ENCODE data around the gene RPAIN. TPM values are rescaled to one million over a fixed set of nuclear protein-coding genes. Genes with fewer than 3 reads are reported as not detected.

The RPAIN gene
- total RNA-seq, 1 donor from 2014 or later, result 121 TPM

- no peak overlapping the region for H3K4me3 Mint-ChIP-seq
- H3K27me3 Mint-ChIP-seq (ENCODE audit: insufficient read depth, low read depth), result peaks cover 2% of the 10 kb centered on the region
- H3K4me1 Mint-ChIP-seq, result no peaks in the 10 kb centered on the region
- Histone ChIP-seq H3K9ac (no peak overlapping the region), H3K4me1 (no peaks in the 10 kb centered on the region), H3K4me3 (no peak overlapping the region), H3K79me2 (ENCODE audit: low read depth) (no peaks in the 10 kb centered on the region), H4K20me1 (ENCODE audit: low read depth) (no peaks in the 10 kb centered on the region), H3K36me3 (peaks cover 8% of the 10 kb centered on the region), H3K9me3 (ENCODE audit: low read depth) (no peaks in the 10 kb centered on the region), H3F3A (ENCODE audit: low read depth) (peaks cover 5% of the 10 kb centered on the region), H3K27me3 (no peaks in the 10 kb centered on the region), H3K4me2 (no peak overlapping the region), H2AFZ (replicated peaks) (no peak overlapping the region), H3K27ac (no peak overlapping the region)
- H3K36me3 Mint-ChIP-seq, result peaks cover 22% of the 10 kb centered on the region
- H3K27ac Mint-ChIP-seq, result no peak overlapping the region
- H3K9me3 Mint-ChIP-seq, result no peaks in the 10 kb centered on the region
- no peak for TF ChIP-seq EZH2phosphoT487 (IDR thresholded peaks at IDR 0.05)
- no peak for TF ChIP-seq EZH2 (IDR thresholded peaks at IDR 0.05)
- no peak for TF ChIP-seq CTCF (IDR thresholded peaks at IDR 0.05)
- DNase-seq (ENCODE audit: low spot score), result no peak
Observed at GRCh38 chr17:5446786-5447185, 26.8 kb downstream of the RPAIN start.

- H3K9me3 Mint-ChIP-seq, result no peaks in the 10 kb centered on the region
- Histone ChIP-seq H3K79me2 (ENCODE audit: low read depth) (peaks cover 70% of the 10 kb centered on the region), H3K27me3 (no peaks in the 10 kb centered on the region), H3K36me3 (no peaks in the 10 kb centered on the region), H3F3A (ENCODE audit: low read depth) (peaks cover 11% of the 10 kb centered on the region), H3K4me2 (no peak overlapping the region), H2AFZ (replicated peaks) (no peak overlapping the region), H3K9ac (no peak overlapping the region), H3K27ac (no peak overlapping the region), H3K9me3 (ENCODE audit: low read depth) (no peaks in the 10 kb centered on the region), H3K4me3 (no peak overlapping the region), H3K4me1 (peaks cover 12% of the 10 kb centered on the region), H4K20me1 (ENCODE audit: low read depth) (peaks cover 22% of the 10 kb centered on the region)
- no peak for DNase-seq (ENCODE audit: low spot score)
- no peak overlapping the region for H3K4me3 Mint-ChIP-seq
- peaks cover 4% of the 10 kb centered on the region for H3K36me3 Mint-ChIP-seq
- TF ChIP-seq EZH2 (IDR thresholded peaks at IDR 0.05), result no peak
- TF ChIP-seq EZH2phosphoT487 (IDR thresholded peaks at IDR 0.05), result no peak
- TF ChIP-seq CTCF (IDR thresholded peaks at IDR 0.05), result no peak
- H3K27me3 Mint-ChIP-seq (ENCODE audit: insufficient read depth, low read depth), result peaks cover 6% of the 10 kb centered on the region
- peaks cover 21% of the 10 kb centered on the region for H3K4me1 Mint-ChIP-seq
- peak overlapping the region; percentile 24 for H3K27ac Mint-ChIP-seq
Observed at GRCh38 chr17:5464717-5465507, 44.9 kb downstream of the RPAIN start.

GRCh38 chr17:5466295-5466694 lies 46.3 kb downstream of the RPAIN start:
- H3K9ac ChIP-seq, result peak overlapping the region; percentile 56
- peaks cover 70% of the 10 kb centered on the region for H3K79me2 ChIP-seq (ENCODE audit: low read depth)
- H3K9me3 ChIP-seq (ENCODE audit: low read depth), result no peaks in the 10 kb centered on the region
- no peaks in the 10 kb centered on the region for H3K36me3 ChIP-seq
- peak overlapping the region; percentile 88 for H3K4me3 ChIP-seq
- H3F3A ChIP-seq (ENCODE audit: low read depth), result peaks cover 23% of the 10 kb centered on the region
- peak overlapping the region; percentile 81 for H3K4me2 ChIP-seq
- H3K4me1 ChIP-seq, result peaks cover 12% of the 10 kb centered on the region
- peaks cover 21% of the 10 kb centered on the region for H3K4me1 Mint-ChIP-seq
- peaks cover 6% of the 10 kb centered on the region for H3K27me3 Mint-ChIP-seq (ENCODE audit: insufficient read depth, low read depth)
- H3K4me3 Mint-ChIP-seq, result peak overlapping the region; percentile 91
- no peak for TF ChIP-seq CTCF (IDR thresholded peaks at IDR 0.05)
- TF ChIP-seq EZH2phosphoT487 (IDR thresholded peaks at IDR 0.05), result no peak
- TF ChIP-seq EZH2 (IDR thresholded peaks at IDR 0.05), result no peak
- no peak for DNase-seq (ENCODE audit: low spot score)
- H3K9me3 Mint-ChIP-seq, result no peaks in the 10 kb centered on the region
- no peak overlapping the region for H3K27ac ChIP-seq
- H3K36me3 Mint-ChIP-seq, result no peaks in the 10 kb centered on the region
- peaks cover 22% of the 10 kb centered on the region for H4K20me1 ChIP-seq (ENCODE audit: low read depth)
- H2AFZ ChIP-seq (replicated peaks), result no peak overlapping the region
- H3K27ac Mint-ChIP-seq, result no peak overlapping the region
- no peaks in the 10 kb centered on the region for H3K27me3 ChIP-seq

All from neural progenitor cell (in vitro differentiated cells).